GM21515 (cell line): Measurements from ENCODE around the gene SCUBE3.

Experiments used
- ATAC-seq: cut with Tn5 transposase; IDR thresholded peaks from one replicate; pipeline ENCODE4 v1.9.1; 2021; ENCODE audit not compliant: unreplicated experiment

SCUBE3 gene

DNA sequence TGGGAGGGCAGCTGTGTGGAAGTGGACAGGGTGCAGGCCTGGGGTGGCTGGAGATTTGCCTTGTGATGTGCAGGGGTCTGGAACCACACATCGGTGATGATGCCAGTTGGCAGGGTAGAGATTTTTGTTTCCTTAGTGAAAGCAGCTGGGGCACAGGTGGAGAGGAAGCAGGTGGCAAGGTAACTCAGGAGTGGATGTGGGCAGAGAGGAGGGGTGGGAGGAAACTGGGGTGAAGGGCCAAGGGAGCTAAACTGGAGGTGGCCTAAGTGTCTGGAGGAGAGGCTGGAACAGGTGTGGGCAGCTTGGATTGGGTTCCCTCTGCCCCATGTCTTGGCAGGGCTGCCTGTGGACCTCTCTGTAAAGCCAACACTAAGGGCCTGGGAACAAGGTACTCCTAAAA, 4.7 kb upstream of the SCUBE3 start:
- ATAC-seq, result no peak

DNA sequence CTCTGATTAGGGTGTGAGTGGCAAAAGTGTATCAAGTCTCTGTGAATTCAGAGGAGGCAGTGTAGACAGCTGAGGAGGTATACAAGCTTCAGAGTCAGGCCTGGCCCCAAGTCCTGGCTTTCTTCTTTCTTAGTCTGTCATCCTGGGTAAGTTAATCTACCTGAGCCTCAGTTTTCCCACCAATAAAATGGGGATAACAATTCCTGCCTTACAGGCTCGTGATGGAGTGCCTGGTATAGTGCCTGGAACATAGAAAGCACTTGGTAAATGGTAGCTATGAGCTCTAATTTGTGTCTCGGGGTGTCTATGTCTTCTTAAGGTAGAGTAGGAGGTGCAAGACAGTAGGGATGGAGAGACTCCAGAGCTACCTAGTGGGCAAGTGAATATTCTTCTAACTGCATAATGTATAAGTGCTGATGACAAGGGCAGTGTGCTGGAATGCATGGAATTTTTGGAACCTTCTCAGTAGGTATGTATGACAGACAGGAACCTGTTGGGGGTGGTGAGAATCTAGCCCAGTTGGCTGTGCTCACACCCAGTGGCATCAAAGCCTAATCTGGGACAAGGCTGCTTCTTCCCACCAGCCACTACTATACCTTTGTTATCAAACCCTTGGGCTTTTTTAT, 4.0 kb upstream of the SCUBE3 start:
- no peak for ATAC-seq

DNA sequence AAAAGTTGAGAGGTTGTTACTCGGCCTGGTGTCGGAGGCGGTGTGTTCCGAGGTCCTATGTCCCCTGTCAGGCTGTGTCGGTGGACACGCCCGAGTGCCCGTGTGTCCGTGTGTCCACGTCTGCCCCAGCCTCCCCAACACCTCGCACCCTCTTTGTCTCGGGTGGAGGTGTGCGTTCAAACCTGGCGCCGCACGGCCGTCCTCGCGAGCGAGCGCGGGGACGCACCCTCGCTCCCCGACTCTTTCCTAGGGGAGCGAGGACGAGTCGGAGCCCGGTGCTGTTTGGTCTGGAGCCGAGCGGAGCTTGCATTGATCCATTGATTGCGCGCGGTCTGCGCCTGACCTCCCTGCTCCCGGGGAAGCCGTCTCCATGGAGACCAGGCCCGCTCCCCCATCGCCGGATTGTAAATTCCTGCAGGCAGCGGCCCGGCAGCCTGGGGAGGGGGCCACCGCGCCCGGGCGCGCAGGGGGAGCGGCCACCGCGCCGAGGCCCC, 411 bp upstream of the SCUBE3 start:
- no peak for ATAC-seq

DNA sequence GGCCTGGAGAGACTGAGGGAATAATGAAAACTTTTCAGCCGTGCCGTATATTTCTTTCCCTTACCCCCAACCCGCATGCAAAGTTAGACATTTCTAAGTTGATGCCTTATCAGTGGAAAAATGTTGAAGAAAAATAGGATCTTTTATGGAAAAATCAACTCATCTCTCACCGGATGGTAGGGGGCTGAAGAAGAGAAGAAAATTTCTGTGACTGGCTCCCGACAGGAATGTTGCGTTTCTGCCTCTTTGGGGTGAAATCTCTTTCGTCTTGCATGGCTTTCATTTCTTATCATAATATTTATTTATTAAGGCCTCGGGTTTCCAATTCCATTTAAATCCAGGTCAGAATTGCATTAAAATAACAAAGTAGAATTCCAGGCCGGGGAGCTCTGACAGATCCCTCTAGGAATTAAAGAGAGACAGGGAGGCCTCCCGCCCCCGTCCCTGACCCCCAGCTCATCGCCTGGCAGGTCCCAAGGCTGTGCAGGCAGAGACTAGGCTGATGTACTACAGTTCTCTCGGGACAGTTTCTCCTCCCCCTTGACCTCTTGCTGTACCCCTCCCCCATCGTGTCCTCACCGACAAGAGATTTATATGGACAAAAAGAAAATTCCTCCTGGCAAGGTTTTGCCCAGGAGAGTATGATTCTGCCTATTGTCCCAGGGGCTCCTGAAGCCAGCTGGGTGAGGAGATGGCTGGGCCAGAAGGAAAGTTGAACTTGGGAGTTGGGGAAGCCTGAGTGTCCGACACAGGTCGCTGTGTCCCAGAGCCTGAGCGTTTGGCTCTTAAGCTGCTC, 1.3 kb downstream of the SCUBE3 start:
- no peak for ATAC-seq

DNA sequence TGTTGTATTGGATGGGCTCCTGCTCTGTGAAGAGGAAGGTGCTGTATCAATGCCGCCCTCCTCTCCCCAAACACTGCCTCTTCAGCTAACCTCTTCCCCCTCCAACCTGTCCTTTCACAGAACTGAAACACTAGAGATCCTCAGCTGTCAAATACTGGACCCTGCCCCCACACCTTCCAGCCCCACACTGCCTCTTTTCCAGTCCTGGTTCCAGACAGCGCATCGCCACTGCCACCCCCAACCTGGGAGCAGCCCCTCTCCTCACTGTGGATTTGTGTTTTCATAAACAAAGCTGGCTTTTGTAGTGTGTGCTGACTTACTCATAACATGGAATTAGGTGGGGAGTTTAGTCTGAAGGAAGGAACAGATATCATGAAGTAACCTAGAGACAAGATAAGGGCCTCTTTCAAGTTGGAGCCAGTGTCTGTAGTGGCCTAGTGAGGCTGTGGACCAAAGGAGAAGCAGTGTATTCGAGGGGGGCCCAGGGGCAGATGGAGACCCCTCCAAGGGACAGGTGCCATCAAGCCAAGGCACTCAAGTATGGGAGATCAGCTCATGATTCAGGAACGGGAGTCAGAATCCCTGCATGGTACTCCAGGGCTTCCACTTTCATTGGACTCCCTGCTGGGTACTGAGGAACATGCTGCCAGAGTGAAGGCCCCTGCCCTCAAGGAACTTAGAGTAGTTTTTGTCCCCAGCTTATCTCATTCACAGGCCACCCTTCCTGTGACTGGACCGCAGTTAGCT, 2.1 kb downstream of the SCUBE3 start:
- no peak for ATAC-seq

DNA sequence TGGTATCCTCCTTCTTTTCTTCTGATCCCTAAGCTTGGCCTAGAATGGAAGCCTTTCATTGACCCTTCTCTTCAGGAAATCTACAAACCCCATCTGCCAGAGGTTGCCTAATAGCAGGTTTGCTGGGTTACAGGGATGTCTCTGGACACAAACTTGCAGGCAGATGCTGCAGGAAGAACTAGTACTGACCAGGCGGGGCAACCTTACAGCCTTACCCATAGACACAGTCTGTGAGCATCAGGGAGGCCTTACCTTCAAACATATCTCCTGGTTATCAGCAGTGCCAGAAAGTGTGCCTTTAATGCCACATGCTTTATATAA, 2.6 kb downstream of the SCUBE3 start:
- no peak for ATAC-seq

DNA sequence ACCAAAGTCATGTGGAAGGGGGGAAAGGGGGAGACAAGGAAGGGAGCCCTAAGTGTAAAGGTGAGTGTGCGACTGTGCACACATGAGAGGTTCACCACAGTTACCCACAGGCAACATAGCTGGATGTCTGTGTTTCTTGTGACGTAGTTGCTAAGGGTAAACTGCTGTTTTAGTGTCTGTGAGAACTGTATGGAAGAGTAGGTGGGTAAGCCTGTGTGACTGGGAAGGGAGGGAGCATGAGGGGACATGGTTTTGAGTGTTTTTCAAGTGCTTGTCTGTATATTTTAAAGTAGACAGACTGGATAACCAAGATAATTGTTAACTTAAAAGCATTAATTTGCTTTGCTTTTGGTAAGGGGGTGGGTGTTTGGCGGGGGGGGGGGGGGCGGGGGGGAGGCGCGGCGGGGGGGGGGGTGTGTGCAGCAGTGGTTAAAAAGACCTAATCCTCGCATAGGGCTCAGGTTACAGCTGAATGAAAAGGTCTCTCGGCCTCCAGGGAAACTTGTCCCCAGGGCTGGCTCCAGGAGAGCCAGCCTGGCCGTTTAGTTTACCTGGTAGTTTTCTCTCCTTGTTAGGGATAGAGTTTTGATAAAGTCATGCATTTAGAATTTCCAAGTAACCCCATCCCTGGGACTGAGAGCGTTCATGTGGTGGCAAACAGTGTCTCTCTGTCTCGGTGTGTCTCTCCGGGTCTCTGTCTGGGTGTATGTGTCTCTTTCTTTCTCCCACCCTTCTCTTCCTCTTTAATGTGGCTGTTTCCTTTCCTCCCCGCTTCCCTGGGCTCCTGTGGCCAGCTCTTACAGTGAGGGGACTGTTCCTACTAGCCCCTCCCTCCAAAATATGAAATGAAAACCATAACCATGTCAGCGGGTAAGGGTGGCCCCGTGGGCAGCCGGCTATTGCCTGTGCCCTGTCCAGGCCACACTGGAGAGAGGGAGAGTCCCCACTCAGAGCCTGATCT, 3.4 kb downstream of the SCUBE3 start:
- ATAC-seq, result no peak

DNA sequence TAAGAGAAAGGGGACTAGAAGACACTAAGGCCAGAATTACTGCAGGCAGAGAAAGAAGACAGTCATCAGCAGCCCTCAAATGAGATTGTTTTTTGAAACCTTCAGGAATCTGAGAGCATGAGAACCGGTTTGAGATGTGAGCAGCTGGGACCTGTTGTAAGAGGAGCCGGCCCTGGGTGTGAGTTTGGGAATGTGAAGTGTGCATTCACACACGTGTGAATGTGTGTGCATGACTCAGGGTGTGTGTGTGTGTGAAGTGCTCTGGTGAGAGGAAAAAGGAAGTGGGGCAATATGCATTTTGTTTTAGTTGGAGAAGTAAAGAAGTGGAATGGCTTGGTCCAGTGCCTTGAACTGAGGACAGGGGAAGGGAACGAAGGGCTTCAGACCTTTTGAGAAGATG, 4.3 kb downstream of the SCUBE3 start:
- no peak for ATAC-seq

DNA sequence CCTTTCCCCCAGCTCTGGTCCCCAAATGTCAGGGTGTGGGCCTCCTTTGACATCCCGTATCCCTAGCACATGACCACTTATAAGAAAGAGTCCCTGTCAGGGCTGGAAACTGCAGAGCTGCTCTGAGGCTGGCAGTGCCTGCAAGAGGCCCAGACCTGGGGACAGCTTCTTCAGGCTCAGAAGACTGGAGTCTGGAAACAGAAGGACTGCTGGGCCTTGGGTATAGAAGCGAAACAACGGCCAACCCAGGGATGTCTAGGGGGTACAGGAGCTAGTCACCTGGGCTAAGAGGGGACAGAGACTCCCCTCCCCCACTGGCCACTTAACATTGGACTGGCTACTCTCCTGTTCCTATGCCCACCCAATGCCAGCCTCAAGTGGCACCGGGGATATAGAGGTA, 4.7 kb downstream of the SCUBE3 start:
- ATAC-seq, result no peak

DNA sequence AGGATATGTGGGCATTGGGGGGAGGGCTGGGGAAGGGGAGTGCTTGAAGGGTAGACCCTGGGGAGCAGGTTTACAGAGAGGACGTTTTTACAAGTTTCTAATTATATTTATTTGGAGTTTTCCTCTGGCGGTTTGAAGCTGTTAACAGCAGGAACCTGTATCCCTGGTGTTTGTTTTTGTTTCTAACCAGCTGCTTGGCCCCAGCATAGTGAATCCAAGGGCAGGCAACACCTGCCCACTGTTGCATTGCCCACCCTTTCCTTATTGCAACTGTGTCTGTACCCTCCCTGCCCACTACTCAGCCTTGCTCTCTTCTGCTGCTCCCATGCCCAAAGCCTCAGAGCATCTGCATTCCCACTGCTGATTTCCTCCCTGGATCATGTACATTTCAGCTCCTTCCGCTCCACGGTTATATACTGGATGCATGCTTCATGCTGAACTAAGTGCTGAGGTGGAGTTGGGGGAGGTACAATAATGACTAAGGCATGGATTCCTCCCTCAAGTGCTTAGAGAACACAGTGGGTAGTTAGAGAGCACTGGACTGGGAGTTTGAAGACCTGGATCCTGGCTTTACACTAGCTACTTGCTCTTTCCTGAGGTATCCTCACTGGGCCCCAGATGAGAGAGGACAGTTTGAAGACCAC, 6.0 kb downstream of the SCUBE3 start:
- no peak for ATAC-seq

DNA sequence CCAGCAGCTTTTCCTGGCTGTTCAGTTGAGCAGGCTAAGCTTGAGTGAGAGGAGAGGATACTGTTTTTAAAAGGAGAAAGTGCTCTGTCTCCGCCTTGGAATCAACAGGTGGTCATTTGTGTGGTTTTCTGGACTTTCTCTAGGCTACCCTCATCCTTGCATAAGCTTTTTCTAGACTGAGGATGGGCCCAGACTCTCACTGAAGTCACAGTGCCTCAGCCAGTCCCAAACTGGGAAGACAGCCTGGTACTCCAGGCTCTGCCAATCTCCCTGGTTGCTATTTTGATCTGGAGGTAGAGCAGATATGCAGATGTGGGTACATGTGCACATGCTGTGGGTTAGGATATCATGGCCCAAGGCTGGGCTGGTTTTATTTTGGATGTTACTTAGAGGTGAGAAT, 7.0 kb downstream of the SCUBE3 start:
- ATAC-seq, result no peak

DNA sequence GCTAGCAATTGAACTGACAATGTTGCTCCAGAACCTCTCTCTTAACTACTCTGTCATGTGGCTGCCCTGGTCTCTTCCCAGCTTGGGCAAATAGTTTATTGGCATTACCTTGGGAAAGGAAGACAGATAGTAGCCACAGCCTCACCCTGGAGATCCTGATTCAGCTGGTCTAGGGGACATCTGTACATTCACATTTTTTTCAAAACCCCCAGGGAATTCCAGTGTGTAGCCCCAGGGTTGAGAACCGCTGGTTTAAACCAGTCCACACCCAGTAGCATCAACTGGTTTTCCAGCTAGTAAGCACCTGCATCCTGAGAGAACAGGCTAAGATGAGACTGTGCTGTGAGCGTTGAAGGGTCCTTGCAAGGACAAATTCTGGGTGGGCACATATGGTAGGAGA, 9.6 kb downstream of the SCUBE3 start:
- no peak for ATAC-seq

DNA sequence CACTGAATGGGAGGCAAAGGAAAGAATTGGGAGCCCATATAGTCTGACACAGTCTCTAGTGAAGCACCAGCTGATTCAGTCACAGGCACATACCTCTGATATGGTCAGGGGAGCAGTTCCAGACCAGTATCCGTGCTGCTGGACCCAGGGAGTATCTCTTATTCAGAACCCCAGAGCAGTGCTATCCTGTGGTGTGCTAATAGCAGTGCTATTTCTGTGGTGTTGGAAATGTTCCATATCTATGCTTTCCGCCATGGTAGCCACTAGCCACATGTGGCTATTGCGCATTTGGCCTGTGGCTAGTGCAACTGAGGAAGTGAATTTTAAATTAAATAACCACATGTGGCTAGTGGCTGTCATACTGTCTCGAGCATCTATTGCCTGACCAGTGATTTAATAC, 11.0 kb downstream of the SCUBE3 start:
- no peak for ATAC-seq

DNA sequence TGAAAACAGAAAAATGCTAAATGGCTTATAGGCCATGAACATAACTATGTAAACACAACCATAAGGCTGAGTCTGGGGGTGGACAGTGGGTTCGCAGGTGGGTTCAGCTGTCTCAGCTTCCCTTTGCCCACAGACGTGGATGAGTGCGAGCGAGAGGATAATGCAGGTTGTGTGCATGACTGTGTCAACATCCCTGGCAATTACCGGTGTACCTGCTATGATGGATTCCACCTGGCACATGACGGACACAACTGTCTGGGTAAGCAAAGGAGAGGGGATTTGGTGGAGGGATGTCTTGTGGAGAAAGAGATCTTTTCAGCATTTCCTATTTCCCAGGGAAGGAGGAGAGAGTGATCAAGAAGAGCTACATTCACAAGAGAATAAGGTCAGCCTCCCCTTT, 14.7 kb downstream of the SCUBE3 start:
- ATAC-seq, result no peak

DNA sequence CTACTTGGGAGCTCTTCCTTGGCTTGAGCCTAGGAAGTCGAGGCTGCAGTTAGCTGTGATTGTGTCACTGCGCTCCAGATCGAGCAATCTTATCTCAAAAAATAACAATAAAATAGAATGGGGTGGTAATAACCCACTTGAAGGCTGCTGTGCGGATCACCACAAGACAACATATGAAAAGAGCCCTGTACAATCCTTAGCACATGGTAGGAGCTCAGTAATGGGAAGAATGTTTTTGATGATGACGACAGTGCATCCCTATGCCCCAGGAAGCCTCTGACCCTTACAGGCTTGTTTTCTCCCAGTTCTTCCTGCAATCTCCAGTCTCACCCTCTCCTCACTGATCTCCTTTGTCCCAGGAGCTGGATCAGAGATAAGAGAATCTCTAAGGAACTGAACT, 15.5 kb downstream of the SCUBE3 start:
- no peak for ATAC-seq

DNA sequence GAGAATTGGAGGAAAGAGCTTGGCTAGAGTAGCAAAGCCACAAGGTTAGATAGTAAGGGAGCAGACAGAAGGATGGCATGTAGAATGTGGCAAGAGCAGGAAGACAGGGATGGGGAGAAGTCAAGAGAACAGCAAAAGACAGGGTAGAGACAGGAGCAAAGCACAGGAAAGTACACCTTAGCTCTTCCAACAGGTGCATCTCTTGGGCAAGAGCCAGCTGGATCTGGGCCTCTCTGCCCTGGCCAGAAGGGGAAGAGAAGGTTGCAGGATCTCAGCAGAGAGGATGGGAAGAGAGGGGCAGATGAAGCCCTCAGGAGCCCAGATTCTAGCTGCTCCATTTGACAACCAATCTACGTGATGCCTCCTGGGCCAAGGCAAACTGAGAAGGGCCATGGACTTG, 16.7 kb downstream of the SCUBE3 start:
- no peak for ATAC-seq

DNA sequence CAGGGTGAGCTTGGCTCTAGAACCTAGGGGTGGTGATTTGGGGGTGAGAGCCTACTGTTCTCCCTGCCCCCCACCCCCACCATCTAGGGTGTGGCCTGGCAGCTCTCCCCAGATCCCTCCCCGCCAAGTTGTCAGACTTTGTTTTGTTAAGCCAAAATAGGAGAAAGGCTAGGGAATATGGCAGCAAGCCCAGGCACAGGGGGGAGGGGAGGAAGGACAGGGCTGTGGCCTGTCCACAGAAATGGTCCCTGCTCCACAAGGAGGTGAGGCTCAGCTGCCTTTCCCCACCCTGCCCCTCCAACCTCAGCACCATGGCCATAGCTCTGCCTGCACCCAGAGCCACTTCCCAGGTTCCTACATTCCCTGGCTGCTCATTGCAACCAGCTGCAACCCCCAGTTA, 17.2 kb downstream of the SCUBE3 start:
- ATAC-seq, result no peak

DNA sequence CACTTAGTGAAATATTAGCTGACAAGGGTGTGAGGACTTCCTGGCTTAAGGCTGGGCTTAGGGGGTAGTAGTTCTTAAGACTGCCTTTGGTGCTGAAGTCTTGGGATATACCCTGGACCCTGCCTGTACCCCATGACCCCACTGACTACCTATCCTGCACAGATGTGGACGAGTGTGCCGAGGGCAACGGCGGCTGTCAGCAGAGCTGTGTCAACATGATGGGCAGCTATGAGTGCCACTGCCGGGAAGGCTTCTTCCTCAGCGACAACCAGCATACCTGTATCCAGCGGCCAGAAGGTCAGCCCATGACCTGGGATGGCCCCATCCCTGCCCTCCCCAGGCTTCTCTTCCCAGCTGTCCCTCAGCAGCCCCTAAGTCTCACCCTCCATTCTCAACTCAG, 17.8 kb downstream of the SCUBE3 start:
- ATAC-seq, result no peak

DNA sequence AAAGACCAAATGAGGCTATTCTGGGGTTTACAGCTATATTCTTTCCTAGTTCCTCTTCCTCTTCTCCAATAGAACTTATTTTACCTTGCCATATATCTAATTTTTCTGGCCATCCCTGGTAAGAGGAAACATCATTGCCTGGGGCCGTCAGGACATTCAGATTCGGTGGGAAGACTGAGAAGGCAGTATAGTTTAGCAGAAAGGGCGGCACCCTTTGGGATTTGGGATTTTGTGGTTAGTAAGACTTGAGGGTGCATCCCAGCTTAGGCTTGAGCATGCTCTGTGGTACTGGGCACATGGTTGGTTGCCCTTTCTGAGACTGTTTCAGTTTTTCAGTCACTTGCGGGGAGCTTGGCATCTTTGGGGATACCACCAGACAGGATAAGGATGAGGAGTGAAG, 21.1 kb downstream of the SCUBE3 start:
- ATAC-seq, result no peak

DNA sequence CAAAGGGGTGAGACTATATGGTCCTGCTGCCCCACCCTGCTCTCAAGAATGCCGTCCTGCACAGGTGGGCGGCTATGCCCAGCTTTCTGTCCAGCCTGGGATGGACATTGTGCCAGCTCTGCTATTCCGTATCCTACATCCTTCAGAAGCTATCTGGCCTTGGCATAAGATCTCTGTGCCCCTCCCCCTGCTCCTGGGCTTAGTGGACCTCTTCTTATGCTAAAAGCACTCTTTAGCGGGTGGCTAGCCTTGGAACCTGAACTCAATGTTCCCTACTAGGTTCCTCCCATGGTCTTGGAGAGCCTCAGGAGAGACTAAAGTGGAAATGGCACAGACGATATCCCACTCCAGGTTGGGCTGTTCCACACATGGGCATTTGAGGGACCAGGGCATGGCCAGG, 22.5 kb downstream of the SCUBE3 start:
- no peak for ATAC-seq

DNA sequence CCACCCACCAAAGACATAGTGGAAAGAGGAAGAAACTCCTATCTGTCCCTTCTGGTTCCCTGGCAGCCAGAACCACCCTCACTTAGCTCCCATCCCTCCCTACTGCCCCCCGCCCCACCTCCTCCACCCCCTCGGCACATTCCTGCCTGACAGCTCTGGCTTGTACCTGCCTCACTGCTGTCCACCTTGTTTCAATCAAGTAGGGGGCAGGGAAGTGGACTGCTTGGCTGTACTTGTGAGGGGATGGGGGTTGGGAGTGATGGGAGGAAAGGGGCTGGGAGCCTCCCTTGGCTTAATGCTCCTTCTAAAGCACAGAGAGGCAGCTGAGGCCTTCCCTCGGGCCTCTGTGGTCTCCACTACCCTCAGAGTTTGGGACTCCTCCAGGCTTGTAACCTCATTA, 23.7 kb downstream of the SCUBE3 start:
- ATAC-seq, result no peak
